HG03060 (cell line): Measurements from ENCODE around the gene FNBP1L.
"Not testable (repeated sequence)": the region's sequence is repeated elsewhere in the genome, so short reads cannot be mapped to it uniquely, and the experiment has no call there.

ENCODE experiments used
- ATAC-seq: cut with Tn5 transposase; IDR thresholded peaks from one replicate; pipeline ENCODE4 v1.9.1; 2021; ENCODE audit warnings: low read depth, moderate number of reproducible peaks; ENCODE audit not compliant: unreplicated experiment

The FNBP1L gene

DNA sequence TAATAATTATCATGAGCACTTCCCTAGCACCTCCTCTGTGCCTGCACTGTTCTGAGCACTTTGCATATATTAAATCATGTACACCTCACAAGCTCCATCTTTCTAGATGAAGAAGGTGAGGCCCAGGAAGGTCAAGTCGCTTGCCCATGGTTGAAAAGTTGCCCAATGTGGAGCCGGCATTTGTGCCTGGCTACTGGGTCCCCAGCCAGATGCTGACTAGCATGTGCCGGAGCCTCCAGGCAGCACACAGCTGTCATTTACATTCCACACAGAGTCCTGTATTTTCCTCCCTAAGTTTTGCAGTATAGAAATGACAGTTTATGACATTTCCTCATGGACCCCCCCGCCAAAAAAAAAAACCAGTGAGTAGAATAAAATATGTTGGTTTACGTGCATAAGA is 139.4 kb downstream of the FNBP1L start:
- ATAC-seq = no peak

DNA sequence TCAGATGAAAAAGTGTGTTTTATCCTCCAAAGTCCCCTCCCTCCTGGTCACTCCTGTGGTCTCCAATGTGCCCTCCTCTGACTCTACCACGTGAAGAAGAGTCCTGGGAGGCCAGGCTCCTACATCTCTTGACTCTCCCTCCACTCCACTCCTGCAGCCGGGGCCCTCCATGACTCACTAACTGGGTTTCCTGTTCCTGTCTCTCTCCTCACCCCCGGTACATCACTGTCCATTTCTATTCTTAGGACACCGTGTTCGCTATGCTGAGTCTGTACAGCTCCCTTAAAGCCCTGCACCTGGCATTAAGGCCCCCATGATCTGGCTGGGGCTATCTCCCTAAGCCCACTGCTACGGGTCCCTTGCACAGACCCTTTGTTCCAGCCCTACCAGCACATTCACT is 140.3 kb downstream of the FNBP1L start:
- no peak for ATAC-seq

DNA sequence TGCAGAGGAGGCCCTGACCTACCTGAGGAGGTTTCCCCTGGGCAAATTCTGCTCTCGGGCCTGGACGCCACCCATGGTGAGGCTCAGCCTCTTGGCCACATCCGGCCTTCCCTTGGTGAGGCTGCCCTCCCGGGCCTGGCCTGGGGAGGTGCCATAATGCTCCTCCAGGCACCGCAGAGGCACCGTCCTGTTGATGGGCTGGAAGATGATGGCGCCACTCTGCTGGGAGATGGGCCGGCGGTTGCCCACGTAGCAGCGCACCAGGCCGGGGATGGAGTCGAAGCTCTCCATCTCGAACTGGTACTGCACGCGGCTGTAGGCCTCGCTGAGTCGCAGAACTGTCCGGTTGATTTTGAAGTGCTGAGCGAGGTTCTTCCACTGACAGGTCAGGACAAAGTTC is 141.0 kb downstream of the FNBP1L start:
- ATAC-seq = no peak

DNA sequence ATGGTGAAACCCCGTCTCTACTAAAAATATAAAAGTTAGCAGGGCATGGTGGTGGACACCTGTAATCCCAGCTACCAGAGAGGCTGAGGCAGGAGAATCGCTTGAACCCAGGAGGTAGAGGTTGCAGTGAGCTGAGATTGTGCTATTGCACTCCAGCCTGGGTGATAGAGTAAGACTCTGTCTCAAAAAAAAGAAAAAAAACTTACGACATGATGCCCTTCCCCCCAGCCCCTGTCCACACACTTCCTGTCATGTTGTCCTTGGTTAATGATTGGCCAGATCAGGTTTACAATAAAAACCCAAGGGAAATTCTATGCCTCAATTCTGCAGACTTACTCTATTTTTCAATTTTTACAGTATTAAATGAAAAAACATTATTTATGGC is 143.4 kb downstream of the FNBP1L start:
- ATAC-seq = not testable (repeated sequence)

DNA sequence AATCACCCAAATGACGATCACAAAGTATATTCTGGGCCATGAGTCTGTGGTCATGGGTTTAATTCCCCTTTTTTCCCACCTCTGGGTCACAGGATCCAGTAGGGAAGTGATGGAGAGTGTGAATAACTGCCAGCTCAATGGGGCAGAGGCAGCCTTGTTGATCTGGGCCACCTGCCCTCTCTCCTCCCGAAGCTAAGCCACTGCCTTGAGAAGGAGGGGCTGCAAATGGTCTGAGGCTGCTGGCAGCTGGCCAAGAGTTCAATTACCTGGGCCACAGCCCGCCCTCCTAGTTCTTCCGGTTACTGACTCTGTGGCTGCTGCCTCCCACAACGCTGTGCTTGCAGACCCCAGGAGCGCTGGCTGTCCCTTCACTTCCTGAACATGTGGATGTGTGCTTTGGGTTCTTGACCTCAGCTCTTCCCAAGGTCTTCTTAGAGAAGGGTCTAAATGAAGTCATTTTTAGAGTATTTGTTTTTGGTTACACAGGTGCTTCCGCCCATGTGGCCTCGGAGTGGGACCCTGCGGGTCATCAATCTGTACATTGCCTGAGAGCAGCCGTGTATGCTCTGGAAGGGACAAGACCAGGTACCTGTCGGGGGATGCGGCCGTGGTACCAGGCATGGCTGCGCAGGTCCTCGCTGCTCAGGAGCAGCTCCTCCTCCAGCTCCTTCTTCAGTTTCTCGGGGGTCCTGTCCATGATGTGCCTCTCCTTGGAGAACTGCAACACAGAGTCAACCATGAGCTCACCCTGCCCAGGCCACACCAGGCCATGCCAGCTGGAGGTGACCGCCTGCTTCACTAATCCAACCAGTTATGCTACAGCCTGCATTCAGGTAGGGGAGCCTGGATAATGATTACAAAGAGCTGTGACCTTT is 144.0 kb downstream of the FNBP1L start:
- ATAC-seq = peak; percentile 81

DNA sequence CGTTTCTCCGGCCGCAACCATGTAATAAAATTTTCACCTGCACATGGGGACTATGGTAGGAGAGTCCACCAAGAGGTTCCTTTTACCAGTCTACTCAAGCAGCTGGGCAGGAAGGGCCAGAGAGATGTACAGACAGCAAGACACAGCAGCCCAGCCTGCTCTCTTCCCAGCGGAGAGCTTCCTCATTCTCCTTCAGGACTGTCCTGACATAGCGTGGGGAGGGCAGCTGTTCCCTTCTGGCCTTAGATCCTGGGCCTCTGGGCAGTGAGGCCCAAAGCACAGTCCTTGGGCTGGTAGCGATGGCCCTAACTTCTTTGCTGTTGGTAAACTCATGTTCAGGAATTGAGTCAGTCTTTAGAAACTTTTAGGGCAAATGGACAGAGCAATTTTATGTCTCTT is 144.6 kb downstream of the FNBP1L start:
- no peak for ATAC-seq

DNA sequence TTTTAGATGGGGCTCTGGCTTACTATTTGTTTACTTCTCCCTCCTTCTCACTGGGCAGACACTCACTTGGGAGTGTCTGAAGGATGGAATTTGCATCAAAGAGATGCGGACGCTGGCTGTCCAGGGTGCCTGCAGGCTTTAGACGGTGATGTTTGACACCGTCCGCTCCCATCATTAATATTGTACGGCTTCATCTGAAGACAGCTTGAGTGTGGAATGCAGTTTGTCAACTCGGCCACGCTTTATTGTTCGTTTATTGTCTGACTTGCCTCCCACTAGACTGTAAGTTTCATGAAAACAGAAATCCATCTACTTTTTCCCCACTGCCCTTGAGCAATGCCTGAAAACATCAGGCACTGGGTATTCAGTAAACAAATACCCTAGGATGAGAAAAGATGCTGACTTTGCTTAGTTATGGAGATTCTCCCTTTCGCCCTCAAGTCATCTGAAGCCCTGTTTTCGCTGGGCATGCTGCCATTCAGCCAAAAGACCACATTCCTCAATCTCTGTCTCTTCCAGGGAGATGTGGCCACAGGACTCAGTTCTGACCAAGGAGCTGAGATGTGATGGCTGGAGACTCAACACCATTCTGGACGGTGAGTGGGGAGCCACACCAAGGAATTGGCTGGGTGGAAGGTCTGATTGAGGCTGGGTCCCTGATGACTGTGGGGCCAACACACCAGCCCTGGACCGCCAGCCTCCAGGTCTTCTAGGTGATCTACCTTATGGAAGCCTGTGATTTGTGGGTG is 146.1 kb downstream of the FNBP1L start:
- no peak for ATAC-seq

DNA sequence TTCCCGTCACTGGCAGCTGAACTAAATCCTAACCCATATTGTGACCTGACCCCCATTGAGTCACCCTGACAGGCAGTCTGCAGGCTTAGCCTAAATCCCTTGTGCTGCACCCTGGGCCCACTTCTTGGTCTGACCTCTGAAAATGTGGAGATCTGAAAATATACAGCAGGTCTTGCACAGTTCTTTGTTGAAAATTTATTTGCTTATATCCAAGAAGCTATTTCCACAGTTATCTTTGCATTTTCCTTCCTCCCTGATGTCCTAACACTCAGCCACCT is 146.6 kb downstream of the FNBP1L start:
- no peak for ATAC-seq

DNA sequence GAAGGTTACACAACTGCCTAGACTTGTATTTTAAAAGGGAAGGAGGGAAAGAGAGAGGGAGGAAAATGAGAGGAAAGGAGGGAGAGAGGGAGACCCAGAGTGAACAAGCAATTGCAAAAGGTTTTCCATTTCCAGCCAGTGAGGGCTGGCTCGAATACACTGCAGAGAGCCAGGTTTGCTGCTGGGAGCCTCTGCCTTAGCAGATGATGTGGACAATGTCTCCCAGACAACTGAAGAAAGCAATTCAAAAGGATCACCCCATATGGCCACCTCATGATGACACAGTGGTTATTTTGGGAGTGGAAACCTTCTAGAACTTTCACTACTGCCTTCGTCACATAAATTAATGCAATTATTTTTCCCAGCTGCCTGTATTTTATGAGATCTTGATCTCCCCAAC is 147.3 kb downstream of the FNBP1L start:
- ATAC-seq = no peak

DNA sequence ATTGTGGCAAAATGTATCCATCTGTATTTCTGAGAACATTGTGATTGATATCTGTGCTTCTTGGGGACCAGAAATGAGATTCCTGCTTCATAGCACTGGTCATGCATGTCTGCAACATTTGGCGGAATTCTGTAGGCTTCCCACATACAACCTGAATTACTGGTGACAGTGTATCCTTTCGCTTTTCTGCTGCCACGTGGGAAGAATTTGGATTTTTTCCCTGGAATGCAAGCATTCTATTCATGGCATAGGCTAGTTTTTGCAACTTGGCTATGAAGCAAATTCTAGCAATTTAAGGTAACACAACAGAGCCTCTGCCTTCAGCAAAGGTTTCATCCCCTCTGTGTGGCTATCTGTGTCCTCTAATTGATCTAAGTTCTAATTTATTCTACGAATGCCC is 147.8 kb downstream of the FNBP1L start:
- ATAC-seq = no peak

DNA sequence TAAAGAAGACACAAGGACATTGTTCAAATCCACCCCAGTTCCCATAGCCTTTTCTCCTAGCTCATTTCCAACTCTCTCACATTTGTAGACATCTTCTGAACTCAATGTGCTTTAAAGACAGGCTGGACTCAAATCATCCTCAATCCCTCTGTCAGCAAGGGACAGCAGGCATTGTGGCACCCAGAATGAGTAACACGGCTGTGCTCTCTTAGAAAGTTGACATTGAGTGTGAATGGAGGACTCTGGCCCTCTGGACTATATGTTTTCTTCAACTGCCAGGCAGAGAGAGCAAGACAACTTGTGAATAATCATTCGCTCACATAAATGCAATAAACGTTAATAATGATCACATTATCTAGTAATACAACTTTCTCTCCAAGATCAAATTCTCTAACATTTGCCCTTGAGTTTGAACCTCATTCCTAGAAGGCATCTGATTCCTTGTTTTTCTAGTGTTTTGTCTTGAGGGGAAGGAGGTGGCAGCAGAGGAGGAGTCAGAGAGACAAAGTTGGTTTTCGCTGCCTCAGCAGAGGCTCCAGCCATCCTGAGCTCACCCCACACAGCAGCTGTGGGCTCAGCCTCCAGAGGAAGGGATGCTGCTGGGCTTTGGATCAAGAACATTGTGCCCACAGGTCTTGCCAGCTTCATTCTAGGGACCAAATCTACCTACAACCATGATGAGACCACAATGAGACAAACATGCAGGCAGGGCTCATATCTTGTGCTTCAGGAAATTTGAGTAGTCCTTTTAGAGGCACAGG is 148.6 kb downstream of the FNBP1L start:
- no peak for ATAC-seq

DNA sequence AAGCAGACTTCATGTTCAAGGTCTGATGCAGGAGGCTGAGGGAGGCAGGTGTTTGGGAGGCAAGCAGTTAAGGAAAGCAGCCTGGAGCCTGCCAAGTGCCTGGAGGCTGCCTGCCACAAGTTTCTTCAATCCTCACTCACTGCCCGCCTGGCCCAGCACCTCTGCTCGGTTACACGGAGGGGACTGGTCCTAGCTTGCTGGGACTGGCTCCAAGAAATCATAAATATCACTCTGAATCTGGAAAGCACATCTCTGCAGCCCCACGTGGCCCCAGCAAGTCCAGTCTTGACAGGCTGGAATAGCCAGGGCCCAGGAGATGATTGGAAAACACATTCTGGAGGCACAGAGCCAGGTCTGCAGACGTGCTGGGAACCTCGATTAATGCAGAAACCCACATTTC is 149.8 kb downstream of the FNBP1L start:
- no peak for ATAC-seq

DNA sequence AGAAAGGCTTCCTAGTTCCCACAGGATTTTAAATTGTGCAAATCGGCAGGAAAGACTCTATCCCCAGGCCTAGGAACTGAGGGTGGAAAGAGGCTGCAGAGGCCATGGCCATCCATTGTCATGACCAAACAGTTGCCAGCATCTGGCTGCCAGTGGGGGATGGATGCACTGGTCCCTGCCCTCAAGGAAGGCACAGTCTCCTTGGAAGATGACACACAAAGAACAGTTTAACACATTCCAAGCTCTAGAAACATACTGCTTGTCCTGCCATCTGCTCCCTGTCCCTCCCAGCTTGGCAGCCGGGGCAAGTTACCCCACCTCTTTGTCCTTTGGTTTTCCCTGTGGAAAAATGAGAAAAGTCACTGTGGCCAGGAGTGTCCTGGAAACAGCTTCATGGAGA is 150.5 kb downstream of the FNBP1L start:
- ATAC-seq = no peak

DNA sequence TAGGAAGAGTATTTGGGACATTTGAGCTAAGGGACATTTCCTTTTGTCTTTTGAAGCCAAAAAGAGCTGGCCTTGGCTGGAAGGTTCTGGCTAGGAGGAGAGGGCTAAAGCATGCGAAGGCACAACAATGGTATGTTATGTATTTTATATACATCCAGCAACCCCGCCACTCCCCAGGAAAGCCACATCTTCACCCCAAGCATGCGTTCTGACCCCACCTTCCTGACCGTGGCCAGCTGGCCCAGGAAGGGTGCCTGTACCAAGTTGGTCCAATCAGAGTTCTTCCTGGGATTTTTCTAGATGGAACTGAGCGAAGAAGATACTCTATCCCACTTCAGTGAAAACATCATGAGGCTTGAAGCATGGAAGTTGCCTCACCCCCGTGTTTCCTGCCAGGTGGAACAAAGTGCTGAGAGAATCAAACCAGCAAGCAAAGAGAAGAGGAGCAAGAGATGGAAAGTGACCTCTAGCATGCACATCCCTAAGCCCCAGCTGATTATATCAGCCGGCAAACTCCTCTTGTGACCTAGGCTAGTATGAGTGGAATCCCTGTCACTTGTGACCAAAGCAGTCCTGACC is 151.0 kb downstream of the FNBP1L start:
- ATAC-seq = no peak

DNA sequence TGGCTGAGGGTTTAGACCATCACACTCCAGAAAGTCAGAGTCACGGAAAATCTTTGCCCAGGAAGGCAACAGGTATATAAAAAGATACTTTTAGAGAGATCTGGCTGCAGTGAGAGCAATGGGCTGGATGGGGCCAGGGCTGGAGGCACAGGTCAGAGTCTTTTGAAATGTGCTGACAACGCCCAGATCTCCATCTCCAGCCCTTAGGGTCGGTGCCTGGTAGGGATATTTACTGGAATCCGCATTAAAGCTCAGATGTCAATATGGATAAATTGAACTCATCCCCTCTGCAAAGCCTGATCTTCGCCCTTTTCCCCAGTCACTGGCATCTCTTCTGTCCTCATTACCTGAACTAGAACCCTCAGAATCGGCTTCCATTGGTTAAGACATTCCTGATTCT is 151.6 kb downstream of the FNBP1L start:
- ATAC-seq = no peak

DNA sequence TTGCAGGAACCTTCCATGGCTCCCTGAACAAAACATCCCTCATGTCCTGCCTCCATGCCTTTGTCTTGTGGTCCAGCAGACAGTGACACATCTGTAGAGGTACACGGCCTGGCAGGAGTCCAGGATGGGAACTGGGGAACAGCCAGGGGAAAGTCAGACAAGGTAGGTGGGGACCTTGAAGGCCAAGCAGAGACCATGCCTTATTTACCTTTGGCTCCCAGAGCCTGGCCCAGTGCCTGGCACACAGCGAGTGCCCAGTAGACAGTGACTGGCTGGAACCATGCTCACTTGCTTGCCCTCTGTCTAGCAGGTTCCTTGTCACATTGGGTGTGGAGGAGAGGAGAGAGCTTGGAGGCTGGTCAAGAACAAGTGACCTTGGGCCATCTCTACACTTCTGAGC is 152.7 kb downstream of the FNBP1L start:
- no peak for ATAC-seq

DNA sequence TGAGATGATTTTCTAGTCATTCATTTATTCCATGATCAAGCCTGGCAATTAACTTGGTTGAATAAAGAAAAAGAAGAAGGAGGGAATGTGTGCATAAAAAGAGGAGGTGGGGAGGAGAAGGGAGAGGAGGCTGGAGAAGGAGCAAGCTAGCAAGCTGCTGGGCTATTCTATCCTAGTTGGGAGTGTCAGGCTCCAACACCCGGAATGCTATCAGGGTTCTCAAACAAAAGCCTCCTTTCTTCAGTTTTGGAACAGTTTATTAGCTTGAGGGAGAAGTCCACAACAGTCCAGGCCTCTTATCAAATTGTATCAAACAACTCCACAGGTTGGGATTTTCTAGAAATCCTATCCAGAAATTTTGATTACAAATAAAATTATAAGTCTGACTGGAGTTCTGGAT is 153.8 kb downstream of the FNBP1L start:
- no peak for ATAC-seq

DNA sequence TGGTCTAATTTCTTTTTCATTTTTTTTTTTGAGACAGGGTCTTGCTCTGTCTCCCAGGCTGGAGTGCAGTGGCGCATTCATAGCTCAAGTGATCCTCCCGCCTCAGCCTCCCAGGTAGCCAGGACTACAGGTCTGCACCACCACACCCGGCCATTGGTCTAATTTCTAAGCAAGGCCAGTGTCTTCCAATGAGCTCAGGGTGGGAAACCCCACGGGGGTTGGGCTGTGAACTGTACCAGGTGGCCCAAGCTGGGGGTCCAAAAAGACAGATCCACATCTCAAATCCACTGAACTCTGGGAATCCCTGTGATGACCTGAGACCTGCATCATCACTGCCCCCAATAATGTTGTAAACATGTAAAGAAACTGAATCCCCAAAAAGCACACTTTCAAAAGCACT is 154.2 kb downstream of the FNBP1L start:
- ATAC-seq = no peak

DNA sequence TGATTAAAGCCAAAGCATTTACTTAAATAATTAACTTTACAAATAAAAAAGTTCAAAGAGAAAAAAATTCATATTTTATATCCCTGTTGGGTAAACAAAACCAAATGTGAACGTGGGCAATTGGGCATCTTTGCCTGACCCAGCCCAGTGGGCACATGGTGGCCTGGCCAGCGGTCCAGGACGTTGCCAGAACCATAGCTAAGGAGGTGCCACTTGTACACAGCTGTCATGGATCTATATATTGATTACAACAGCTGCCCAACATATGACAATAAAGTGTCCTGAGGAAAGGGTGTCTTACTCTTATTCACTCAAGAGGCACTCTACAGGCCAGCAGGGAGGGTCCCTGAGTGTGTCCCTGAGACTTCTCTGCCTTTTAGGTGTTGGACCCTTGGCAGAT is 155.2 kb downstream of the FNBP1L start:
- no peak for ATAC-seq

DNA sequence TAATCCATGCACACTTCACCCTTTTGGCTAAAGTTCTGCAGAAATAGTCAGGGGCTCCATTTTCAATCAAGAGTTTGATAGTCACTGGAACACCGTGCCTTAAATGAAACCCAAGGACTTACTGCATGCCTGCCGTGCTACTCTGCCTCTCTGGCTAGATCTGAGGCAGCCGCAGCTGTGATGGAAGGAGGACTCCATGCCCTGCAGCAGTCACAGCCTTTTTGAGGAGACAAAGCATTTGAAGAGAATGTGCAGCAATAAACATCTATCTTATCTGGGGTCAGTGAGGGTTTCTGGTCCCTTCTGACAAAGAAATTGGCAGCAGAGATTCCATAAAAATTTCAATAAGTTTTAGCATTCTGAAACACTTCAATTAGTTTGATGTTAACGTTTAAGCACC is 155.7 kb downstream of the FNBP1L start:
- no peak for ATAC-seq
